ENCODE results near the gene ERG28. TPM values are rescaled to one million over a fixed set of nuclear protein-coding genes. Genes with fewer than 3 reads are reported as not detected.

ERG28 gene
- total and polyA plus RNA-seq, 2 donors (not counting 1 experiment from before 2014, with no cell fraction given), result 4.9 to 11.7 TPM

- H3K27me3 Mint-ChIP-seq, result peaks cover 6% of the 10 kb centered on the region
- ChIA-PET POLR2A (no interaction called here), CTCF (no interaction called here)
- no peaks in the 10 kb centered on the region for H4K20me1 ChIP-seq (ENCODE audit: control insufficient read depth, insufficient read depth, low read length, poor library complexity, severe bottlenecking)
- no peaks in the 10 kb centered on the region for H3K9me3 ChIP-seq (ENCODE audit: control extremely low read depth in 1 of 3, control insufficient read depth in 2 of 3, insufficient read depth in 1 of 3, low read length in 2 of 3)
- no peak overlapping the region for H3K27ac Mint-ChIP-seq
- peaks cover 0 to 4% (median 3%) of the 10 kb centered on the region in 4 experiments for H3K27me3 ChIP-seq (replicated peaks in 1 of 4; ENCODE audit: control extremely low read depth in 1 of 4, control insufficient read depth in 3 of 4, insufficient read depth in 4 of 4, low read length in 3 of 4)
- no peak for ATAC-seq (ENCODE audit: low read depth)
- H3K4me1 Mint-ChIP-seq, result no peaks in the 10 kb centered on the region
- no peaks in the 10 kb centered on the region for H3K9me3 Mint-ChIP-seq (ENCODE audit: insufficient read depth)
- H3K36me3 ChIP-seq (replicated peaks in 1 of 2; ENCODE audit: control extremely low read depth in 1 of 2, control insufficient read depth in 1 of 2, extremely low read depth in 1 of 2, insufficient read depth in 2 of 2, low read length in 1 of 2), result no peaks in the 10 kb centered on the region
- TF ChIP-seq EZH2 (IDR thresholded peaks at IDR 0.05; ENCODE audit: borderline replicate concordance, insufficient read depth, low read depth, low read length, poor library complexity, severe bottlenecking), result no peak
- TF ChIP-seq, protein P1, sequence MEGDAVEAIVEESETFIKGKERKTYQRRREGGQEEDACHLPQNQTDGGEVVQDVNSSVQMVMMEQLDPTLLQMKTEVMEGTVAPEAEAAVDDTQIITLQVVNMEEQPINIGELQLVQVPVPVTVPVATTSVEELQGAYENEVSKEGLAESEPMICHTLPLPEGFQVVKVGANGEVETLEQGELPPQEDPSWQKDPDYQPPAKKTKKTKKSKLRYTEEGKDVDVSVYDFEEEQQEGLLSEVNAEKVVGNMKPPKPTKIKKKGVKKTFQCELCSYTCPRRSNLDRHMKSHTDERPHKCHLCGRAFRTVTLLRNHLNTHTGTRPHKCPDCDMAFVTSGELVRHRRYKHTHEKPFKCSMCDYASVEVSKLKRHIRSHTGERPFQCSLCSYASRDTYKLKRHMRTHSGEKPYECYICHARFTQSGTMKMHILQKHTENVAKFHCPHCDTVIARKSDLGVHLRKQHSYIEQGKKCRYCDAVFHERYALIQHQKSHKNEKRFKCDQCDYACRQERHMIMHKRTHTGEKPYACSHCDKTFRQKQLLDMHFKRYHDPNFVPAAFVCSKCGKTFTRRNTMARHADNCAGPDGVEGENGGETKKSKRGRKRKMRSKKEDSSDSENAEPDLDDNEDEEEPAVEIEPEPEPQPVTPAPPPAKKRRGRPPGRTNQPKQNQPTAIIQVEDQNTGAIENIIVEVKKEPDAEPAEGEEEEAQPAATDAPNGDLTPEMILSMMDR (IDR thresholded peaks at IDR 0.05), result no peak
- no peak overlapping the region for H3K4me3 ChIP-seq (ENCODE audit: control extremely low read depth in 1 of 5, extremely low read depth in 1 of 5, insufficient read depth in 1 of 5, low read depth in 2 of 5, low read length in 4 of 5)
- H3K4me1 ChIP-seq (ENCODE audit: control insufficient read depth in 2 of 2, insufficient read depth in 2 of 2, low read length in 2 of 2), result no peaks in the 10 kb centered on the region
- DNase-seq, result no peak
- H3K4me3 Mint-ChIP-seq, result no peak overlapping the region
- no peak overlapping the region for H2AFZ ChIP-seq (ENCODE audit: insufficient read depth, low read depth, low read length, poor library complexity, severe bottlenecking)
- H3K27ac ChIP-seq (ENCODE audit: low read length in 2 of 2), result no peak overlapping the region
- 100% methylated on average over 2 of the region's 5 CpGs for WGBS (ENCODE audit: insufficient coverage)
- H3K4me2 ChIP-seq (replicated peaks; ENCODE audit: low read depth, low read length, poor library complexity, severe bottlenecking), result no peak overlapping the region
- H3K79me2 ChIP-seq (ENCODE audit: control insufficient read depth, insufficient read depth, low read length), result no peaks in the 10 kb centered on the region
- intact Hi-C loops (cut with micrococcal nuclease), result no loop called here
- H3K9ac ChIP-seq (ENCODE audit: low read length), result no peak overlapping the region
These were observed 29.2 kb downstream of the ERG28 start for GRCh38 chr14:75631453-75631831.

GRCh38 chr14:75630695-75631452 lies 29.8 kb downstream of the ERG28 start:
- H2AFZ ChIP-seq (ENCODE audit: insufficient read depth, low read depth, low read length, poor library complexity, severe bottlenecking), result no peak overlapping the region
- H3K27ac ChIP-seq (ENCODE audit: low read length in 2 of 2), result no peak overlapping the region
- H3K4me3 Mint-ChIP-seq, result no peak overlapping the region
- H4K20me1 ChIP-seq (ENCODE audit: control insufficient read depth, insufficient read depth, low read length, poor library complexity, severe bottlenecking), result no peaks in the 10 kb centered on the region
- DNase-seq (no peak), ATAC-seq (ENCODE audit: low read depth) (no peak)
- H3K27me3 ChIP-seq (replicated peaks in 1 of 4; ENCODE audit: control extremely low read depth in 1 of 4, control insufficient read depth in 3 of 4, insufficient read depth in 4 of 4, low read length in 3 of 4), result peaks cover 0 to 5% (median 3%) of the 10 kb centered on the region in 4 experiments
- no peak for TF ChIP-seq EZH2 (IDR thresholded peaks at IDR 0.05; ENCODE audit: borderline replicate concordance, insufficient read depth, low read depth, low read length, poor library complexity, severe bottlenecking)
- TF ChIP-seq, protein P1 (IDR thresholded peaks at IDR 0.05), result no peak
- 85% methylated on average over 4 of the region's 6 CpGs for WGBS (ENCODE audit: insufficient coverage)
- peaks cover 8% of the 10 kb centered on the region for H3K27me3 Mint-ChIP-seq
- CTCF ChIA-PET, result no interaction called here
- no peaks in the 10 kb centered on the region for H3K4me1 Mint-ChIP-seq
- H3K4me3 ChIP-seq (ENCODE audit: control extremely low read depth in 1 of 5, extremely low read depth in 1 of 5, insufficient read depth in 1 of 5, low read depth in 2 of 5, low read length in 4 of 5), result no peak overlapping the region
- H3K27ac Mint-ChIP-seq, result no peak overlapping the region
- H3K9me3 ChIP-seq (ENCODE audit: control extremely low read depth in 1 of 3, control insufficient read depth in 2 of 3, insufficient read depth in 1 of 3, low read length in 2 of 3), result no peaks in the 10 kb centered on the region
- no peaks in the 10 kb centered on the region for H3K36me3 ChIP-seq (replicated peaks in 1 of 2; ENCODE audit: control extremely low read depth in 1 of 2, control insufficient read depth in 1 of 2, extremely low read depth in 1 of 2, insufficient read depth in 2 of 2, low read length in 1 of 2)
- no peak overlapping the region for H3K9ac ChIP-seq (ENCODE audit: low read length)
- POLR2A ChIA-PET, result no interaction called here
- H3K9me3 Mint-ChIP-seq (ENCODE audit: insufficient read depth), result no peaks in the 10 kb centered on the region
- intact Hi-C loops (cut with micrococcal nuclease), result no loop called here
- no peaks in the 10 kb centered on the region for H3K79me2 ChIP-seq (ENCODE audit: control insufficient read depth, insufficient read depth, low read length)
- no peak overlapping the region for H3K4me2 ChIP-seq (replicated peaks; ENCODE audit: low read depth, low read length, poor library complexity, severe bottlenecking)
- no peaks in the 10 kb centered on the region for H3K4me1 ChIP-seq (ENCODE audit: control insufficient read depth in 2 of 2, insufficient read depth in 2 of 2, low read length in 2 of 2)
